DND-41 (cell line): Measurements from ENCODE around the gene PFKFB2.

Source experiments
- ATAC-seq: fragments of 200-7000 bp; cut with Tn5 transposase; 3 replicates; pipeline ENCODE4 v1.9.1; 2021; ENCODE audit warnings: low read depth; ENCODE audit not compliant: insufficient read depth
- DNase-seq: peaks from one replicate; pipeline ENCODE4 v3.0.0-alpha.2; 2020
- H2AFZ ChIP-seq: 2 replicates; pipeline ENCODE4 v1.6.0; 2012; ENCODE audit warnings: low read depth, low read length
- H3K27ac ChIP-seq: 2 replicates; pipeline ENCODE4 v1.5.1; 2012; ENCODE audit warnings: low read length, inconsistent platforms
- H3K27me3 ChIP-seq: fragments of 200-600 bp; sonication (generic); 2 replicates; pipeline ENCODE4 v1.6.0; 2012; ENCODE audit warnings: low read length, mild to moderate bottlenecking, inconsistent platforms; ENCODE audit not compliant: insufficient read depth, poor library complexity
- H3K36me3 ChIP-seq: 2 replicates; pipeline ENCODE4 v1.5.1; 2012; ENCODE audit warnings: low read length, inconsistent platforms; ENCODE audit not compliant: insufficient read depth
- H3K4me1 ChIP-seq: 2 replicates; pipeline ENCODE4 v1.5.1; 2012; ENCODE audit warnings: mild to moderate bottlenecking, low read length; ENCODE audit not compliant: insufficient read depth
- H3K4me2 ChIP-seq: 2 replicates; pipeline ENCODE4 v1.6.0; 2012; ENCODE audit warnings: mild to moderate bottlenecking, moderate library complexity, low read length, inconsistent platforms; ENCODE audit not compliant: insufficient read depth
- H3K4me3 ChIP-seq, 2 experiments: fragments of 200-600 bp in 1 of 2; shearing (Covaris generic) in 1 of 2; 2 replicates each; pipeline ENCODE4 v1.5.1; 2012 to 2016; ENCODE audit warnings: inconsistent platforms in 2 of 2, low read length in 2 of 2, mild to moderate bottlenecking in 2 of 2, low read depth in 1 of 2, moderate library complexity in 1 of 2
- H3K79me2 ChIP-seq: 2 replicates; pipeline ENCODE4 v1.6.0; 2012; ENCODE audit warnings: low read length, inconsistent platforms; ENCODE audit not compliant: insufficient read depth
- H3K9ac ChIP-seq: 2 replicates; pipeline ENCODE4 v1.6.0; 2012; ENCODE audit warnings: low read depth, mild to moderate bottlenecking, inconsistent platforms, low read length, moderate library complexity
- H3K9me3 ChIP-seq: 2 replicates; pipeline ENCODE4 v1.5.1; 2012; ENCODE audit warnings: low read length, moderate library complexity, mild to moderate bottlenecking, inconsistent platforms; ENCODE audit not compliant: insufficient read depth, severe bottlenecking
- H4K20me1 ChIP-seq: 2 replicates; pipeline ENCODE4 v1.6.0; 2012; ENCODE audit warnings: low read length; ENCODE audit not compliant: insufficient read depth
- EZH2 ChIP-seq: IDR thresholded peaks from 3 replicates; pipeline ENCODE4 v1.6.1; 2012; ENCODE audit warnings: borderline replicate concordance, low read depth, mild to moderate bottlenecking, moderate library complexity, low read length, inconsistent platforms; ENCODE audit not compliant: severe bottlenecking
- TF ChIP-seq, protein P1 (sequence below): IDR thresholded peaks from 2 replicates; pipeline ENCODE4 v1.5.1; 2012; ENCODE audit warnings: borderline replicate concordance, low read length, moderate library complexity, mild to moderate bottlenecking; ENCODE audit not compliant: poor library complexity, severe bottlenecking; ENCODE audit errors: extremely low read depth

Gene PFKFB2

DNA sequence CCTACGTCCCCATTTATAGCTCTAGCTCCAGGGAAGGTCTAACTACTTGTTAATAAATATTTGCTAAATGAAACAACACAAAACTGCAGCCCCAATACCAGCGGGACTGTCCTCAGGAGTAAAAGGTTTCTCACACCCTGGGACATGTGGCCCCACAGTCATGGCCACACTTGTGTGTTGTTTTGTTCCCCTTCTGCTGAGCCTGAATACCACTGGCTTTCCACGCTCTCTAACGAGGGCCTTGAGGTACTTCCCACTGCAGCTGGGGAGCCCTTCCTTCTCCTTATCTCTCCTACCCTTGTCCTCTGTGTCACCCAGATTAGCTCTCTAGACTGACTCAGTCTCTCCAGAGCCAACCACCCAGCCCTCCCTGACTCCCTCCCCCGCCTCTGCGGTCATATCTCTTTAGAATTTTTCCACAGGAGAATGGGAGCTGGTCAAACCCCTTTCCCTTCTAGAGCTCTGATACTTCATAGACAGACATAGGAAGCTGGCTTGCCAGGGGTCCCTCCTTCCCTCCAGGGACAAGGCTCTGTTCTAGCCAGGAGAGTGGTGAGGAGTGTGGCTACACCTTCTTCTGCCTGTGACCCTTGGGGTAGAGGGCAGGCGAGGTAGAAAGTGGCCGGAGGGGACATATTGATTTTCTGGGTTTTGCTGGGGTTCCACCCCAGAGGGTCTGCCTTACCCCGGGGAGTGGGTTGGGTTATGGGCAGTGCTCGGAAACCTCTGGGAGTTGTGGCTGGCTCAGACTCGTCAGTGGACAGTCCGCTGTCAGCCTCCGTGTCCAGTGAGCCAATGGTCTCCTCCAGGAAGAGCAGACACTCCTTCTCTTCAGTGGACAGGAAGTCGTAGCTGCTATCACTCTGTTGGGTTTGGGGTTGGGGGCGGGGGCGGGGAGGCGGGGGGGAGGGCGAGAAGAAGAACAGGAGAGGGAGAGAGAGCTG, 28.6 kb upstream of the PFKFB2 start:
- TF ChIP-seq, protein P1, sequence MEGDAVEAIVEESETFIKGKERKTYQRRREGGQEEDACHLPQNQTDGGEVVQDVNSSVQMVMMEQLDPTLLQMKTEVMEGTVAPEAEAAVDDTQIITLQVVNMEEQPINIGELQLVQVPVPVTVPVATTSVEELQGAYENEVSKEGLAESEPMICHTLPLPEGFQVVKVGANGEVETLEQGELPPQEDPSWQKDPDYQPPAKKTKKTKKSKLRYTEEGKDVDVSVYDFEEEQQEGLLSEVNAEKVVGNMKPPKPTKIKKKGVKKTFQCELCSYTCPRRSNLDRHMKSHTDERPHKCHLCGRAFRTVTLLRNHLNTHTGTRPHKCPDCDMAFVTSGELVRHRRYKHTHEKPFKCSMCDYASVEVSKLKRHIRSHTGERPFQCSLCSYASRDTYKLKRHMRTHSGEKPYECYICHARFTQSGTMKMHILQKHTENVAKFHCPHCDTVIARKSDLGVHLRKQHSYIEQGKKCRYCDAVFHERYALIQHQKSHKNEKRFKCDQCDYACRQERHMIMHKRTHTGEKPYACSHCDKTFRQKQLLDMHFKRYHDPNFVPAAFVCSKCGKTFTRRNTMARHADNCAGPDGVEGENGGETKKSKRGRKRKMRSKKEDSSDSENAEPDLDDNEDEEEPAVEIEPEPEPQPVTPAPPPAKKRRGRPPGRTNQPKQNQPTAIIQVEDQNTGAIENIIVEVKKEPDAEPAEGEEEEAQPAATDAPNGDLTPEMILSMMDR, result no peak
- no peaks in the 10 kb centered on the region for H3K36me3 ChIP-seq
- H3K9me3 ChIP-seq, result no peaks in the 10 kb centered on the region
- no peak overlapping the region for H3K4me2 ChIP-seq
- peaks cover 26% of the 10 kb centered on the region for H3K27me3 ChIP-seq
- H4K20me1 ChIP-seq, result no peaks in the 10 kb centered on the region
- no peak overlapping the region for H3K4me3 ChIP-seq
- no peak overlapping the region for H2AFZ ChIP-seq
- H3K27ac ChIP-seq, result no peak overlapping the region
- ATAC-seq (no peak), DNase-seq (no peak)
- no peaks in the 10 kb centered on the region for H3K79me2 ChIP-seq
- H3K9ac ChIP-seq, result no peak overlapping the region
- H3K4me1 ChIP-seq, result no peaks in the 10 kb centered on the region

DNA sequence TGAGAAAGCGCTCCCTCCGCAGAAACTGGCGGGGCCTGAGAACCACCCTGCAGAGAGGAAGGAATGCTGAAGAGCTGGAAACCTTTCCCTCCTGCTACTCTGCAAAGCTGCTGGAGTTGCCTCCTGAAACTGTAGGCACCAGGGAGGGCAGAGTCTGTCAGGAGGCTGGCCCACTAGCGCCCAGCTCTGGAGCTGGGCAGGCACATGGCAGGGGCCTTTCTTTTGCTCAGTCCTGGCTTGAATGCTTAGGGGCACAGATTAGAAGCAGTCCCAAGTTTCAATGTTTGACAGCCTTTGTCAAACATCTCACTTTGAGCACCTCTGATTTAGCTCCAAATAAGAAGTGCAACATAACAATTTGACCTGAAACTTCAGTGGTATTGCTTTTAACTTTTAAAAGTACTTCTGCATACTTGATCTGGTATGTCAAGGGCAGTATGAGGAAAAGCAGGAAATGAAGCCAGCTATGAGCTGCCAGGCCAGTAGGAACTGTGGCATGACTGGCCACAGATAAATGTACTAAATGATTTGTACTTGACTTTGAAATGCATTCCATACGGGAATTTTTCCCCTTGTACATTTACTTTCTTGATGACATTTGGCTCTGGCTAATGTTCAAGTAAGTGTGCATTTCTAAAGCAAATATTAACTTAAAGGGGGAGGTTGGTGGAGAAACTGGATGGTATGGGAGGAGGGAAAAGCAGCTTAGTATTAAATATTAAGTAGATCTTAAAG, 27.8 kb upstream of the PFKFB2 start:
- Histone ChIP-seq H3K27me3 (peaks cover 25% of the 10 kb centered on the region), H4K20me1 (no peaks in the 10 kb centered on the region), H3K9ac (no peak overlapping the region), H3K36me3 (no peaks in the 10 kb centered on the region), H3K4me2 (no peak overlapping the region), H2AFZ (no peak overlapping the region), H3K27ac (no peak overlapping the region), H3K79me2 (no peaks in the 10 kb centered on the region), H3K4me3 (no peak overlapping the region), H3K4me1 (no peaks in the 10 kb centered on the region), H3K9me3 (no peaks in the 10 kb centered on the region)
- DNase-seq, result no peak
- TF ChIP-seq EZH2, result no peak
- TF ChIP-seq, protein P1, result no peak
- ATAC-seq, result no peak

DNA sequence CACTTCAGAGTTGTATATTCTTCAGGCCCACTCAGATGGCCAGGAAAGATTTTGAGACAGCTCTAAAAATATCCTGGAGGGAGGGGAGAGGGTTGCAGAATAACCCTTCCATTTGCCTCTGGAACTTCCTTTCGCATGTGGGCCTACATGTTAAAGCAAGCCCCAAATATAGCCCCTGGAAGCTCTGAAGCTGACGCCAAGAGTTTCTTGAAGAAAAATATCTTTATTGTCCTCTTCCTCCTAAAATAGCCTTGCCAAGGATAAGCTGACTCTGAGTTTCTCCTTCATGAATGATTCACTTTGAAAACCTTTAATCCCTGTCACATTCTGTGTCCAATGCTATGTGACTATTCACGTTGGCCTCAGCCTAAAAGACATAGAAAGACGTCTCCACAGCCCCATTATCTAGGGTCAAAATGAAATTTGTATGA, 27.0 kb upstream of the PFKFB2 start:
- Histone ChIP-seq H3K4me2 (no peak overlapping the region), H3K36me3 (no peaks in the 10 kb centered on the region), H3K9me3 (no peaks in the 10 kb centered on the region), H3K4me3 (no peak overlapping the region), H2AFZ (no peak overlapping the region), H4K20me1 (no peaks in the 10 kb centered on the region), H3K79me2 (no peaks in the 10 kb centered on the region), H3K27me3 (peaks cover 33% of the 10 kb centered on the region), H3K4me1 (no peaks in the 10 kb centered on the region), H3K27ac (no peak overlapping the region), H3K9ac (no peak overlapping the region)
- no peak for DNase-seq
- TF ChIP-seq, protein P1, result no peak
- TF ChIP-seq EZH2, result no peak
- no peak for ATAC-seq
